Endothelial cell of umbilical vein (primary cell): ENCODE measurements around the gene RPS6KA5. TPM values are rescaled to one million over a fixed set of nuclear protein-coding genes. Genes with fewer than 3 reads are reported as not detected.

Experiments used
- BruUV-seq: library from RNA; stranded (reverse); fragments of 400-500 nt; replicated peaks from 2 replicates; lab custom pipeline; 2021; lab: Mats Ljungman, UMichigan
- CTCF ChIA-PET: fragments of 300-600, 350-600 bp; sonication (Branson Sonifier 250); formaldehyde crosslinking; loops from one replicate; lab custom pipeline; 2021; ENCODE audit warnings: antibody characterized with exemption, inconsistent platforms; lab: Charles Lee
- POLR2A ChIA-PET: fragments of 300-600, 350-600 bp; sonication (Branson Sonifier 250); formaldehyde crosslinking; loops from one replicate; lab custom pipeline; 2021; ENCODE audit warnings: antibody characterized with exemption, inconsistent platforms; lab: Charles Lee
- DNase-seq: peaks from one replicate; pipeline ENCODE4 v3.0.0-alpha.2; 2011; ENCODE audit warnings: low read depth, low spot score
- FAIRE-seq: peaks from 2 replicates; lab custom pipeline; 2011; peaks lifted over from hg19 to GRCh38; lab: Jason Lieb, UNC
- H2AFZ ChIP-seq: 2 replicates; pipeline ENCODE4 v1.6.0; 2012; ENCODE audit warnings: low read depth, low read length, control low read depth, inconsistent platforms
- H3K27ac ChIP-seq: 2 replicates; pipeline ENCODE4 v1.5.1; 2011; ENCODE audit warnings: low read depth, mild to moderate bottlenecking, control low read depth, low read length, moderate library complexity; ENCODE audit not compliant: insufficient read depth
- H3K27me3 ChIP-seq, 2 experiments: 2 replicates each; pipeline versions ENCODE4 v1.6.0 to v1.6.1; 2011; ENCODE audit warnings: low read length in 2 of 2, mixed read lengths in 1 of 2; ENCODE audit not compliant: control insufficient read depth in 2 of 2, insufficient read depth in 2 of 2
- H3K36me3 ChIP-seq, 2 experiments: 2 replicates in 1 of 2; 3 replicates in 1 of 2; pipeline ENCODE4 v1.5.1; 2011; ENCODE audit warnings: low read length in 2 of 2, mild to moderate bottlenecking in 1 of 2, moderate library complexity in 1 of 2; ENCODE audit not compliant: control insufficient read depth in 2 of 2, insufficient read depth in 2 of 2; ENCODE audit errors: extremely low read depth in 1 of 2
- H3K4me1 ChIP-seq: 3 replicates; pipeline ENCODE4 v1.5.1; 2011; ENCODE audit warnings: mild to moderate bottlenecking, low read length; ENCODE audit not compliant: control insufficient read depth, insufficient read depth; ENCODE audit errors: extremely low read depth
- H3K4me2 ChIP-seq: 2 replicates; pipeline ENCODE4 v1.6.1; 2011; ENCODE audit warnings: low read length, control low read depth, mixed read lengths; ENCODE audit not compliant: insufficient read depth
- H3K4me3 ChIP-seq, 3 experiments: fragments of 200-600 bp in 1 of 3; sonication (generic), shearing (Covaris generic) in 1 of 3; replicated peaks in 1 of 3; 2 replicates each; pipeline ENCODE4 v1.5.1; 2011 to 2016; ENCODE audit warnings: control low read depth in 3 of 3, low read length in 3 of 3, mild to moderate bottlenecking in 2 of 3, inconsistent platforms in 1 of 3, low read depth in 1 of 3, moderate library complexity in 1 of 3; ENCODE audit not compliant: insufficient read depth in 1 of 3
- H3K79me2 ChIP-seq: 2 replicates; pipeline ENCODE4 v1.6.0; 2012; ENCODE audit warnings: low read length, inconsistent platforms; ENCODE audit not compliant: control insufficient read depth, insufficient read depth
- H3K9ac ChIP-seq: replicated peaks from 2 replicates; pipeline ENCODE3; 2011; ENCODE audit warnings: low read length, control low read depth; ENCODE audit not compliant: insufficient read depth; ENCODE audit errors: extremely low read depth
- H3K9me1 ChIP-seq: replicated peaks from 3 replicates; pipeline ENCODE4 v1.6.0; 2011; ENCODE audit warnings: mild to moderate bottlenecking, low read length; ENCODE audit not compliant: control insufficient read depth, insufficient read depth; ENCODE audit errors: extremely low read depth
- H3K9me3 ChIP-seq: replicated peaks from 2 replicates; pipeline ENCODE4 v1.5.1; 2012; ENCODE audit warnings: low read length, inconsistent platforms; ENCODE audit not compliant: control insufficient read depth, insufficient read depth
- H4K20me1 ChIP-seq: replicated peaks from 2 replicates; pipeline ENCODE3; 2011; ENCODE audit warnings: mild to moderate bottlenecking, low read length; ENCODE audit not compliant: control insufficient read depth, insufficient read depth; ENCODE audit errors: extremely low read depth
- EZH2 ChIP-seq: IDR thresholded peaks from 2 replicates; pipeline ENCODE4 v1.6.1; 2012; ENCODE audit warnings: borderline replicate concordance, low read depth, mild to moderate bottlenecking, moderate library complexity, low read length, inconsistent platforms; ENCODE audit not compliant: severe bottlenecking
- FOS ChIP-seq: IDR thresholded peaks from 2 replicates; pipeline ENCODE4 v1.6.1; 2011; ENCODE audit warnings: mild to moderate bottlenecking, low read length, moderate library complexity, borderline replicate concordance; ENCODE audit not compliant: insufficient read depth
- GATA2 ChIP-seq: IDR thresholded peaks from 2 replicates; pipeline ENCODE4 v1.7.0; 2011; ENCODE audit warnings: low read depth, mild to moderate bottlenecking, moderate library complexity, mixed read lengths, low read length; ENCODE audit not compliant: insufficient read length, insufficient read depth
- JUN ChIP-seq: IDR thresholded peaks from 2 replicates; pipeline ENCODE4 v1.6.1; 2011; ENCODE audit warnings: borderline replicate concordance, low read depth; ENCODE audit not compliant: insufficient read length, insufficient read depth
- MYC ChIP-seq: IDR thresholded peaks from one replicate; pipeline ENCODE4 v1.6.1; 2011; ENCODE audit warnings: mild to moderate bottlenecking, low read depth, low read length
- POLR2A ChIP-seq: IDR thresholded peaks from 2 replicates; pipeline ENCODE4 v1.6.1; 2012; ENCODE audit warnings: low read depth, mild to moderate bottlenecking, control low read depth, low read length
- POLR2AphosphoS5 ChIP-seq: IDR thresholded peaks from 2 replicates; pipeline ENCODE4 v1.6.1; 2012; ENCODE audit warnings: low read depth, mild to moderate bottlenecking, control low read depth, low read length, moderate library complexity; ENCODE audit not compliant: insufficient read depth
- dilution Hi-C: fragments of 300-500 bp; cut with MboI; formaldehyde crosslinking; loops from one replicate; pipeline ENCODE4 v1.15.0; 2019; ENCODE audit warnings: low sequenced_read_pairs; ENCODE audit not compliant: extremely low pct_ligation_motif_present
- intact Hi-C: fragments of 100-400 bp; cut with micrococcal nuclease; formaldehyde crosslinking; loops from one replicate; pipeline ENCODE4 v1.10.0; 2022
- polyA plus RNA-seq, 4 experiments: library from polyadenylated mRNA; depleted of rRNA in 3 of 4; stranded (reverse) in 3 of 4; unstranded in 1 of 4; fragments of >200 nt; gene quantifications; 2 replicates each; pipeline versions ENCODE4 v1.2.1 to v1.2.3, GENCODE V29; 2011 to 2012; ENCODE audit warnings: missing spikeins in 1 of 4
- total RNA-seq: library from RNA; stranded (reverse); gene quantifications from 2 replicates; pipeline ENCODE4 v1.2.3, GENCODE V29; 2021
- TF ChIP-seq, protein P1 (sequence below): IDR thresholded peaks from 2 replicates; pipeline ENCODE4 v1.6.1; 2011; ENCODE audit not compliant: insufficient read depth, insufficient read length
- TF ChIP-seq, protein P2 (sequence below), 2 donors: IDR thresholded peaks; 1 replicate in 1 of 2; 2 replicates in 1 of 2; pipeline ENCODE4 v1.5.1; 2011; ENCODE audit warnings: low read length in 2 of 2, mild to moderate bottlenecking in 2 of 2, moderate library complexity in 2 of 2, control low read depth in 1 of 2, inconsistent platforms in 1 of 2, low read depth in 1 of 2; ENCODE audit not compliant: insufficient read depth in 1 of 2; ENCODE audit errors: extremely low read depth in 1 of 2

RPS6KA5 gene
- total and polyA plus RNA-seq, 2 donors (not counting 3 experiments of a cell fraction or from before 2014, with no cell fraction given): 2.9 to 5.4 TPM

- ChIA-PET POLR2A (no interaction called here), CTCF (interaction anchor here (1.7 kb wide), 1 partner anchor 33 kb away, joined by 4 read pairs; no protein-coding TSS in a partner anchor)
- Histone ChIP-seq H3K27me3 (no peaks in the 10 kb centered on the region), H2AFZ (no peak overlapping the region), H3K79me2 (peaks cover 20% of the 10 kb centered on the region), H3K27ac (no peak overlapping the region), H3K9me1 (no peaks in the 10 kb centered on the region), H3K36me3 (no peaks in the 10 kb centered on the region), H3K4me3 (no peak overlapping the region), H4K20me1 (no peaks in the 10 kb centered on the region), H3K9ac (no peak overlapping the region), H3K4me2 (no peak overlapping the region), H3K9me3 (no peaks in the 10 kb centered on the region), H3K4me1 (peaks cover 9% of the 10 kb centered on the region)
- dilution Hi-C loops: no loop called here
- DNase-seq (no peak), FAIRE-seq (no peak)
- BruUV-seq: no TSS peak
- TF ChIP-seq, protein P1, sequence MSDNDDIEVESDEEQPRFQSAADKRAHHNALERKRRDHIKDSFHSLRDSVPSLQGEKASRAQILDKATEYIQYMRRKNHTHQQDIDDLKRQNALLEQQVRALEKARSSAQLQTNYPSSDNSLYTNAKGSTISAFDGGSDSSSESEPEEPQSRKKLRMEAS: no peak
- no peak for TF ChIP-seq JUN
- no peak for TF ChIP-seq FOS
- TF ChIP-seq, protein P2, sequence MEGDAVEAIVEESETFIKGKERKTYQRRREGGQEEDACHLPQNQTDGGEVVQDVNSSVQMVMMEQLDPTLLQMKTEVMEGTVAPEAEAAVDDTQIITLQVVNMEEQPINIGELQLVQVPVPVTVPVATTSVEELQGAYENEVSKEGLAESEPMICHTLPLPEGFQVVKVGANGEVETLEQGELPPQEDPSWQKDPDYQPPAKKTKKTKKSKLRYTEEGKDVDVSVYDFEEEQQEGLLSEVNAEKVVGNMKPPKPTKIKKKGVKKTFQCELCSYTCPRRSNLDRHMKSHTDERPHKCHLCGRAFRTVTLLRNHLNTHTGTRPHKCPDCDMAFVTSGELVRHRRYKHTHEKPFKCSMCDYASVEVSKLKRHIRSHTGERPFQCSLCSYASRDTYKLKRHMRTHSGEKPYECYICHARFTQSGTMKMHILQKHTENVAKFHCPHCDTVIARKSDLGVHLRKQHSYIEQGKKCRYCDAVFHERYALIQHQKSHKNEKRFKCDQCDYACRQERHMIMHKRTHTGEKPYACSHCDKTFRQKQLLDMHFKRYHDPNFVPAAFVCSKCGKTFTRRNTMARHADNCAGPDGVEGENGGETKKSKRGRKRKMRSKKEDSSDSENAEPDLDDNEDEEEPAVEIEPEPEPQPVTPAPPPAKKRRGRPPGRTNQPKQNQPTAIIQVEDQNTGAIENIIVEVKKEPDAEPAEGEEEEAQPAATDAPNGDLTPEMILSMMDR (IDR thresholded peaks at IDR 0.05; ENCODE audit: extremely low read depth in 1 of 2, insufficient read depth in 1 of 2, low read depth in 1 of 2, low read length in 2 of 2): no peak
- TF ChIP-seq MYC: no peak
- TF ChIP-seq GATA2: no peak
- no peak for TF ChIP-seq POLR2A
- TF ChIP-seq POLR2AphosphoS5: no peak
- no peak for TF ChIP-seq EZH2
- intact Hi-C loops: loop anchor here (5.0 kb wide), 1 partner anchor 516 kb away; no protein-coding TSS in a partner anchor
Measured at GRCh38 chr14:90818715-90819114, 241.7 kb downstream of the RPS6KA5 start.
